PC-3 (cell line): Measurements from ENCODE around the gene CD320.

Source experiments
- CTCF ChIP-seq: fragments of 300-600 bp; sonication (generic); conservative IDR thresholded peaks from 2 replicates; pipeline ENCODE4 v1.5.1; 2017; ENCODE audit warnings: antibody characterized with exemption, low read depth, mild to moderate bottlenecking, low read length
- EZH2 ChIP-seq: fragments of 300-600 bp; sonication (generic); IDR thresholded peaks from one replicate; pipeline ENCODE4 v1.6.1; 2017; ENCODE audit warnings: antibody characterized with exemption, mild to moderate bottlenecking, low read length; ENCODE audit not compliant: unreplicated experiment
- EZH2phosphoT487 ChIP-seq: fragments of 300-600 bp; sonication (generic); IDR thresholded peaks from 2 replicates; pipeline ENCODE4 v1.6.1; 2018; ENCODE audit warnings: mild to moderate bottlenecking, antibody characterized with exemption, low read length, borderline replicate concordance

- TF ChIP-seq CTCF (no peak), EZH2 (no peak), EZH2phosphoT487 (no peak)
Observed at GRCh38 chr19:8316351-8317125, 8.4 kb upstream of the CD320 start.
